GM23338 (cell line): ENCODE results near the gene PGA3. TPM values are rescaled to one million over a fixed set of nuclear protein-coding genes. Genes with fewer than 3 reads are reported as not detected.

Experiments used
- ATAC-seq: fragments of 200-7000 bp; cut with Tn5 transposase; 3 replicates; pipeline ENCODE4 v1.9.1; 2020
- DNase-seq: peaks from one replicate; pipeline ENCODE4 v3.0.0-alpha.2; 2015; ENCODE audit warnings: low spot score
- H2AFZ ChIP-seq: fragments of 200-600 bp; sonication (generic); 2 replicates; pipeline ENCODE4 v1.8.0; 2016; ENCODE audit warnings: antibody characterized with exemption, mild to moderate bottlenecking, moderate library complexity
- H3F3A ChIP-seq: fragments of 200-600 bp; sonication (generic); replicated peaks from 2 replicates; pipeline ENCODE4 v1.8.0; 2017; ENCODE audit warnings: antibody characterized with exemption, mixed run types, low read depth
- H3K27ac ChIP-seq: fragments of 200-600 bp; sonication (generic); 2 replicates; pipeline ENCODE4 v1.6.1; 2016; ENCODE audit warnings: low read depth
- H3K27me3 ChIP-seq: fragments of 200-600 bp; sonication (generic); 2 replicates; pipeline ENCODE4 v1.8.0; 2016; ENCODE audit warnings: mild to moderate bottlenecking, mixed run types, moderate library complexity; ENCODE audit not compliant: insufficient read depth
- H3K36me3 ChIP-seq: fragments of 200-600 bp; sonication (generic); 2 replicates; pipeline ENCODE4 v1.8.0; 2016; ENCODE audit warnings: mild to moderate bottlenecking; ENCODE audit not compliant: insufficient read depth
- H3K4me1 ChIP-seq: fragments of 200-600 bp; sonication (generic); 2 replicates; pipeline ENCODE4 v1.8.0; 2016; ENCODE audit warnings: mild to moderate bottlenecking, moderate library complexity; ENCODE audit not compliant: insufficient read depth
- H3K4me2 ChIP-seq: fragments of 200-600 bp; sonication (generic); 2 replicates; pipeline ENCODE4 v1.7.1; 2017; ENCODE audit warnings: mixed run types
- H3K4me3 ChIP-seq: fragments of 200-600 bp; sonication (generic); 2 replicates; pipeline ENCODE4 v1.6.1; 2016; ENCODE audit warnings: mixed run types
- H3K79me2 ChIP-seq: fragments of 200-600 bp; sonication (generic); replicated peaks from 2 replicates; pipeline ENCODE4 v1.8.0; 2017; ENCODE audit warnings: mild to moderate bottlenecking; ENCODE audit not compliant: insufficient read depth
- H3K9me2 ChIP-seq: fragments of 200-600 bp; sonication (generic); 2 replicates; pipeline ENCODE4 v1.8.0; 2017; ENCODE audit not compliant: insufficient read depth
- H4K20me1 ChIP-seq: fragments of 200-600 bp; sonication (generic); replicated peaks from 2 replicates; pipeline ENCODE4 v1.8.0; 2017; ENCODE audit warnings: mild to moderate bottlenecking; ENCODE audit not compliant: insufficient read depth
- H3K27ac Mint-ChIP-seq: 2 replicates; pipeline ENCODE4 v1.8.0; 2020; ENCODE audit warnings: inconsistent platforms, mild to moderate bottlenecking, moderate library complexity, mixed read lengths
- H3K27me3 Mint-ChIP-seq: 3 replicates; pipeline ENCODE4 v1.8.0; 2022; ENCODE audit warnings: low read depth, mild to moderate bottlenecking, moderate library complexity, mixed read lengths, inconsistent platforms; ENCODE audit not compliant: insufficient read depth, poor library complexity
- H3K36me3 Mint-ChIP-seq: 3 replicates; pipeline ENCODE4 v1.8.0; 2021; ENCODE audit warnings: low read depth, mild to moderate bottlenecking, inconsistent platforms, moderate library complexity, mixed read lengths
- H3K4me1 Mint-ChIP-seq: 3 replicates; pipeline ENCODE4 v1.8.0; 2020; ENCODE audit warnings: mild to moderate bottlenecking, inconsistent platforms, mixed read lengths
- H3K4me3 Mint-ChIP-seq: 3 replicates; pipeline ENCODE4 v1.8.0; 2021; ENCODE audit warnings: moderate library complexity, mild to moderate bottlenecking, inconsistent platforms, mixed read lengths
- H3K9me3 Mint-ChIP-seq: 3 replicates; pipeline ENCODE4 v1.8.0; 2020; ENCODE audit warnings: moderate library complexity, mild to moderate bottlenecking, inconsistent platforms, mixed read lengths
- CREB1 ChIP-seq: fragments of 250-450 bp; sonication (Bioruptor Pico); IDR thresholded peaks from 2 replicates; pipeline ENCODE4 v1.5.0; 2020; ENCODE audit warnings: low read depth, mild to moderate bottlenecking, moderate library complexity
- ETS1 ChIP-seq: IDR thresholded peaks from 2 replicates; pipeline ENCODE4 v1.6.1; 2016; ENCODE audit warnings: antibody characterized with exemption
- EZH2 ChIP-seq: fragments of 200-600 bp; sonication (generic); IDR thresholded peaks from one replicate; pipeline ENCODE4 v1.8.0; 2017; ENCODE audit warnings: antibody characterized with exemption, mild to moderate bottlenecking, low read depth; ENCODE audit not compliant: unreplicated experiment
- JUNB ChIP-seq: IDR thresholded peaks from one replicate; pipeline ENCODE4 v1.6.1; 2016; ENCODE audit warnings: antibody characterized with exemption; ENCODE audit not compliant: unreplicated experiment
- POLR2AphosphoS5 ChIP-seq: IDR thresholded peaks from 2 replicates; pipeline ENCODE4 v1.6.1; 2016; ENCODE audit warnings: antibody characterized with exemption, low read depth
- REST ChIP-seq: IDR thresholded peaks from one replicate; pipeline ENCODE4 v1.6.1; 2018; ENCODE audit warnings: antibody characterized with exemption; ENCODE audit not compliant: unreplicated experiment
- STAT1 ChIP-seq: IDR thresholded peaks from one replicate; pipeline ENCODE4 v1.6.1; 2016; ENCODE audit warnings: antibody characterized with exemption; ENCODE audit not compliant: unreplicated experiment
- ZNF462 ChIP-seq: fragments of 250-450 bp; sonication (Bioruptor Pico); IDR thresholded peaks from 2 replicates; pipeline ENCODE4 v1.5.0; 2020; ENCODE audit warnings: mild to moderate bottlenecking, moderate library complexity
- polyA plus RNA-seq: library from polyadenylated mRNA; unstranded; fragments of >200 nt; fragmentation: Nextera tagmentation; extraction: Ambion mirVana; gene quantifications from 2 replicates; pipeline ENCODE4 v1.2.1, GENCODE V29; 2016
- total RNA-seq: library from RNA; depleted of rRNA; stranded (reverse); fragments of >200 nt; shearing (Covaris generic); gene quantifications from 2 replicates; pipeline ENCODE4 v1.2.3, GENCODE V29; 2014

PGA3 gene
- total and polyA plus RNA-seq, 2 experiments from 2014 or later: 0.37 TPM; not detected in 1

GRCh38 chr11:61171907-61172306 lies 31.4 kb upstream of the PGA3 start (continued):
- TF ChIP-seq ZNF462 (CRISPR knock-in tag): no peak

GRCh38 chr11:61172356-61172755 lies 31.0 kb upstream of the PGA3 start:
- DNase-seq (no peak), ATAC-seq (no peak)
- H3K9me2 ChIP-seq: peaks cover 4% of the 10 kb centered on the region; the same call in 1 of the 2 replicates
- no peaks in the 10 kb centered on the region for H3K79me2 ChIP-seq
- no peak overlapping the region for H3K4me2 ChIP-seq
- no peak overlapping the region for H2AFZ ChIP-seq
- Mint-ChIP-seq H3K36me3 (no peaks in the 10 kb centered on the region; the same call in 2 of the 3 replicates), H3K4me1 (no peaks in the 10 kb centered on the region; the same call in 2 of the 3 replicates), H3K4me3 (no peak overlapping the region), H3K9me3 (peaks cover 6% of the 10 kb centered on the region), H3K27ac (no peak overlapping the region), H3K27me3 (peaks cover 15% of the 10 kb centered on the region)
- no peaks in the 10 kb centered on the region for H3K4me1 ChIP-seq
- no peak overlapping the region for H3K4me3 ChIP-seq
- no peaks in the 10 kb centered on the region for H3K27me3 ChIP-seq
- no peaks in the 10 kb centered on the region for H3K36me3 ChIP-seq
- H4K20me1 ChIP-seq: no peaks in the 10 kb centered on the region
- H3K27ac ChIP-seq: no peak overlapping the region
- no peaks in the 10 kb centered on the region for H3F3A ChIP-seq
- no peak for TF ChIP-seq CREB1
- TF ChIP-seq EZH2: no peak
- no peak for TF ChIP-seq STAT1
- TF ChIP-seq POLR2AphosphoS5: no peak
- TF ChIP-seq REST: no peak
- TF ChIP-seq JUNB: no peak
- no peak for TF ChIP-seq ETS1
